CD14-positive monocyte (primary cell): ENCODE measurements around the gene PPFIA1. TPM values are rescaled to one million over a fixed set of nuclear protein-coding genes. Genes with fewer than 3 reads are reported as not detected.

ENCODE experiments used
- DNase-seq, 3 donors: peaks; one replicate each; pipeline ENCODE4 v3.0.0-alpha.2; 2011 to 2022
- H2AFZ ChIP-seq: 2 replicates; pipeline ENCODE4 v1.6.0; 2012; ENCODE audit warnings: mild to moderate bottlenecking, low read depth, low read length, inconsistent platforms; ENCODE audit not compliant: insufficient read depth, poor library complexity, severe bottlenecking
- H3K27ac ChIP-seq, 2 donors: 1 replicate in 1 of 2; 2 replicates in 1 of 2; pipeline ENCODE4 v1.5.1; 2012 to 2013; ENCODE audit warnings: low read length in 2 of 2, control low read depth in 1 of 2, inconsistent platforms in 1 of 2, low read depth in 1 of 2, mild to moderate bottlenecking in 1 of 2
- H3K27me3 ChIP-seq, 2 donors: one replicate each; pipeline versions ENCODE4 v1.6.0 to v1.6.1; 2011 to 2013; ENCODE audit warnings: low read length in 2 of 2; ENCODE audit not compliant: control insufficient read depth in 2 of 2, insufficient read depth in 2 of 2
- H3K36me3 ChIP-seq, 2 donors: replicated peaks in 1 of 2; 1 replicate in 1 of 2; 2 replicates in 1 of 2; pipeline versions ENCODE4 v1.5.1 to v1.6.1; 2012 to 2013; ENCODE audit warnings: low read length in 2 of 2, control low read depth in 1 of 2, inconsistent platforms in 1 of 2, mild to moderate bottlenecking in 1 of 2; ENCODE audit not compliant: insufficient read depth in 2 of 2, control insufficient read depth in 1 of 2
- H3K4me1 ChIP-seq, 2 donors: 1 replicate in 1 of 2; 2 replicates in 1 of 2; pipeline versions ENCODE4 v1.5.1 to v1.6.1; 2012 to 2013; ENCODE audit warnings: low read length in 2 of 2, control low read depth in 1 of 2, inconsistent platforms in 1 of 2, mild to moderate bottlenecking in 1 of 2, moderate library complexity in 1 of 2; ENCODE audit not compliant: insufficient read depth in 2 of 2, control insufficient read depth in 1 of 2
- H3K4me2 ChIP-seq: replicated peaks from 2 replicates; pipeline ENCODE3; 2012; ENCODE audit warnings: low read length, moderate library complexity, mild to moderate bottlenecking; ENCODE audit not compliant: poor library complexity, severe bottlenecking; ENCODE audit errors: extremely low read depth
- H3K4me3 ChIP-seq, 3 experiments: fragments of 200-600 bp in 1 of 3; sonication (generic) in 1 of 3; replicated peaks in 1 of 3; 1 replicate in 2 of 3; 2 replicates in 1 of 3; pipeline ENCODE4 v1.5.1; 2011 to 2013; ENCODE audit warnings: low read length in 3 of 3, mild to moderate bottlenecking in 3 of 3, control low read depth in 2 of 3, low read depth in 2 of 3, inconsistent platforms in 1 of 3, moderate library complexity in 1 of 3
- H3K79me2 ChIP-seq: 2 replicates; pipeline ENCODE4 v1.6.0; 2012; ENCODE audit warnings: mild to moderate bottlenecking, control low read depth, inconsistent platforms, low read length, moderate library complexity; ENCODE audit not compliant: insufficient read depth
- H3K9ac ChIP-seq: 2 replicates; pipeline ENCODE4 v1.6.0; 2017; ENCODE audit warnings: low read length, mild to moderate bottlenecking; ENCODE audit not compliant: insufficient read depth, poor library complexity, severe bottlenecking
- H3K9me3 ChIP-seq, 2 donors: replicated peaks in 1 of 2; 1 replicate in 1 of 2; 2 replicates in 1 of 2; pipeline versions ENCODE4 v1.5.1 to v1.6.1; 2012 to 2013; ENCODE audit warnings: low read length in 2 of 2, control low read depth in 1 of 2; ENCODE audit not compliant: control insufficient read depth in 1 of 2, insufficient read depth in 1 of 2
- H4K20me1 ChIP-seq: 2 replicates; pipeline ENCODE4 v1.6.0; 2012; ENCODE audit warnings: mild to moderate bottlenecking, low read length, control low read depth, moderate library complexity; ENCODE audit not compliant: insufficient read depth
- H3K27ac Mint-ChIP-seq, 7 donors: one replicate each; pipeline ENCODE4 v1.8.0; 2020; ENCODE audit warnings: mild to moderate bottlenecking in 7 of 7, mixed read lengths in 7 of 7, moderate library complexity in 6 of 7, inconsistent platforms in 2 of 7
- H3K27me3 Mint-ChIP-seq, 3 donors: one replicate each; pipeline ENCODE4 v1.8.0; 2021 to 2022; ENCODE audit warnings: low read depth in 3 of 3, mild to moderate bottlenecking in 3 of 3, mixed read lengths in 3 of 3, moderate library complexity in 3 of 3, inconsistent platforms in 1 of 3
- H3K36me3 Mint-ChIP-seq, 2 donors: one replicate each; pipeline ENCODE4 v1.8.0; 2020; ENCODE audit warnings: mixed read lengths in 2 of 2, inconsistent platforms in 1 of 2, mild to moderate bottlenecking in 1 of 2
- H3K4me1 Mint-ChIP-seq: one replicate; pipeline ENCODE4 v1.8.0; 2020; ENCODE audit warnings: mild to moderate bottlenecking, mixed read lengths
- H3K4me3 Mint-ChIP-seq, 2 donors: one replicate each; pipeline ENCODE4 v1.8.0; 2020; ENCODE audit warnings: mild to moderate bottlenecking in 2 of 2, mixed read lengths in 2 of 2, moderate library complexity in 1 of 2
- H3K9me3 Mint-ChIP-seq, 7 donors: one replicate each; pipeline ENCODE4 v1.8.0; 2020 to 2022; ENCODE audit warnings: mixed read lengths in 7 of 7, mild to moderate bottlenecking in 6 of 7, moderate library complexity in 6 of 7, inconsistent platforms in 2 of 7
- WGBS: methylation state at CpG from one replicate; pipeline ENCODE4 v1.1.5; 2013; ENCODE audit warnings: missing lambda C conversion rate; ENCODE audit not compliant: insufficient coverage; 5-methylcytosine and 5-hydroxymethylcytosine counted together
- intact Hi-C, 2 donors: fragments of 100-400 bp; cut with micrococcal nuclease; formaldehyde crosslinking; loops; one replicate each; pipeline versions ENCODE4 v1.15.0 to v1.15.1; 2023
- polyA plus RNA-seq, 3 donors: library from polyadenylated mRNA; depleted of rRNA in 1 of 3; unstranded in 2 of 3; stranded (reverse) in 1 of 3; fragments of 300-500 nt in 2 of 3; fragments of >200 nt in 1 of 3; fragmentation: Illumina TruSeq in 2 of 3; gene quantifications; 1 replicate in 2 of 3; 2 replicates in 1 of 3; pipeline ENCODE4 v1.2.3, GENCODE V29; 2012 to 2021
- TF ChIP-seq, protein P1 (sequence below): fragments of 200-600 bp; IDR thresholded peaks from one replicate; pipeline ENCODE4 v1.8.0; 2022; ENCODE audit warnings: antibody characterized with exemption, mild to moderate bottlenecking

Gene PPFIA1
- polyA plus RNA-seq, 3 donors, result 7.5 to 65.7 (median 15.5) TPM

DNA sequence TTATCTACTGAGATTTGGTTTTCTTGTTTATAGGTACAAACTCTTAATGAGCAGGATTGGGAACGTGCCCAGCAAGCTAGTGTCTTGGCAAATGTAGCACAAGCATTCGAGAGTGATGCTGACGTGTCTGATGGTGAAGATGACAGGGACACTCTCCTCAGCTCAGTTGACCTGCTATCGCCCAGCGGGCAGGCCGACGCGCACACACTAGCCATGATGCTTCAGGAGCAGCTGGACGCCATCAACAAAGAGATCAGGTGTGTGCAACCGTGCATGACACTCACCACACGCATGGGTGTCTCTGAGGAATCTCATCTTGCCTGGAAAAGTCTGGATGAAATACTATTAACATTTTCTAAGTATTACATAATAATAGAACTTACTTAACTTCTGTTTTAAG lies 73.1 kb downstream of the PPFIA1 start:
- peaks cover 0 to 2% (median 2%) of the 10 kb centered on the region in 3 donors for H3K27me3 Mint-ChIP-seq
- no peak overlapping the region for H3K27ac Mint-ChIP-seq
- no peak overlapping the region for H3K4me2 ChIP-seq
- DNase-seq, result no peak
- no peak overlapping the region for H3K27ac ChIP-seq
- no peak overlapping the region for H3K4me3 Mint-ChIP-seq
- H3K36me3 Mint-ChIP-seq, result peaks cover 78 to 93% of the 10 kb centered on the region in 2 donors
- TF ChIP-seq, protein P1, sequence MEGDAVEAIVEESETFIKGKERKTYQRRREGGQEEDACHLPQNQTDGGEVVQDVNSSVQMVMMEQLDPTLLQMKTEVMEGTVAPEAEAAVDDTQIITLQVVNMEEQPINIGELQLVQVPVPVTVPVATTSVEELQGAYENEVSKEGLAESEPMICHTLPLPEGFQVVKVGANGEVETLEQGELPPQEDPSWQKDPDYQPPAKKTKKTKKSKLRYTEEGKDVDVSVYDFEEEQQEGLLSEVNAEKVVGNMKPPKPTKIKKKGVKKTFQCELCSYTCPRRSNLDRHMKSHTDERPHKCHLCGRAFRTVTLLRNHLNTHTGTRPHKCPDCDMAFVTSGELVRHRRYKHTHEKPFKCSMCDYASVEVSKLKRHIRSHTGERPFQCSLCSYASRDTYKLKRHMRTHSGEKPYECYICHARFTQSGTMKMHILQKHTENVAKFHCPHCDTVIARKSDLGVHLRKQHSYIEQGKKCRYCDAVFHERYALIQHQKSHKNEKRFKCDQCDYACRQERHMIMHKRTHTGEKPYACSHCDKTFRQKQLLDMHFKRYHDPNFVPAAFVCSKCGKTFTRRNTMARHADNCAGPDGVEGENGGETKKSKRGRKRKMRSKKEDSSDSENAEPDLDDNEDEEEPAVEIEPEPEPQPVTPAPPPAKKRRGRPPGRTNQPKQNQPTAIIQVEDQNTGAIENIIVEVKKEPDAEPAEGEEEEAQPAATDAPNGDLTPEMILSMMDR, result no peak
- no peaks in the 10 kb centered on the region for H3K79me2 ChIP-seq
- H3K9me3 ChIP-seq, result no peaks in the 10 kb centered on the region
- peaks cover 80 to 94% of the 10 kb centered on the region in 2 donors for H3K36me3 ChIP-seq
- no peaks in the 10 kb centered on the region for H3K9me3 Mint-ChIP-seq
- 100% methylated on average over 8 of the region's 11 CpGs for WGBS
- H4K20me1 ChIP-seq, result no peaks in the 10 kb centered on the region
- H3K27me3 ChIP-seq, result no peaks in the 10 kb centered on the region
- no peak overlapping the region for H2AFZ ChIP-seq
- no peak overlapping the region for H3K4me3 ChIP-seq
- intact Hi-C loops, result no loop called here
- H3K4me1 Mint-ChIP-seq, result no peaks in the 10 kb centered on the region
- no peaks in the 10 kb centered on the region for H3K4me1 ChIP-seq
- no peak overlapping the region for H3K9ac ChIP-seq

DNA sequence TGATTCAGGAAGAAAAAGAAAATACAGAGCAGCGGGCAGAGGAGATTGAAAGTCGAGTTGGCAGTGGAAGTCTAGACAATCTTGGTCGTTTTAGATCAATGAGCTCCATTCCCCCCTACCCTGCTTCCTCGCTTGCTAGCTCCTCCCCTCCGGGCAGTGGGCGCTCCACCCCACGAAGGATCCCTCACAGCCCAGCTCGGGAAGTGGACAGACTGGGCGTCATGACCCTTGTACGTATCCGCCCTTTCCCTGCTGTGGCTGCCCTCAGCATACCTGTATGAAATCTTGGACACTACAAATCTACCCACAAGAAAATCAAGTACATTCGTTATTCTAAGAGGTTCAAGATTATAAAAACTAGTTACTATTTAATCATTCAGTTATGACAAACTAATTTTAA lies 77.7 kb downstream of the PPFIA1 start:
- H2AFZ ChIP-seq, result no peak overlapping the region
- no peak overlapping the region for H3K4me2 ChIP-seq
- no peaks in the 10 kb centered on the region for H3K9me3 ChIP-seq
- intact Hi-C loops, result no loop called here
- 100% methylated on average over 5 of the region's 12 CpGs for WGBS
- no peak overlapping the region for H3K4me3 ChIP-seq
- no peaks in the 10 kb centered on the region for H3K27me3 Mint-ChIP-seq
- H3K4me3 Mint-ChIP-seq, result no peak overlapping the region
- no peaks in the 10 kb centered on the region for H3K79me2 ChIP-seq
- no peak overlapping the region for H3K27ac ChIP-seq
- H3K27me3 ChIP-seq, result no peaks in the 10 kb centered on the region
- TF ChIP-seq, protein P1, result no peak
- H4K20me1 ChIP-seq, result peaks cover 10% of the 10 kb centered on the region
- no peak overlapping the region for H3K9ac ChIP-seq
- H3K4me1 Mint-ChIP-seq, result no peaks in the 10 kb centered on the region
- H3K36me3 Mint-ChIP-seq, result peaks cover 80 to 89% of the 10 kb centered on the region in 2 donors
- peaks cover 85 to 98% of the 10 kb centered on the region in 2 donors for H3K36me3 ChIP-seq
- no peak overlapping the region for H3K27ac Mint-ChIP-seq
- H3K4me1 ChIP-seq, result no peaks in the 10 kb centered on the region
- DNase-seq, result no peak
- H3K9me3 Mint-ChIP-seq, result no peaks in the 10 kb centered on the region
